Neural cell (in vitro differentiated cells): ENCODE measurements around the gene CC2D2B. TPM values are rescaled to one million over a fixed set of nuclear protein-coding genes. Genes with fewer than 3 reads are reported as not detected.

Source experiments
- H2AFZ ChIP-seq: fragments of 200-600, 300-800 bp; sonication (generic), shearing (Covaris generic); 2 replicates; pipeline ENCODE4 v1.6.0; 2014; ENCODE audit warnings: low read depth, mild to moderate bottlenecking, antibody characterized with exemption, low read length, moderate library complexity
- H3F3A ChIP-seq: fragments of 200-600 bp; shearing (Covaris generic); 2 replicates; pipeline ENCODE4 v1.6.1; 2016; ENCODE audit warnings: mild to moderate bottlenecking, moderate library complexity, mixed read lengths, antibody characterized with exemption, low read length; ENCODE audit not compliant: insufficient read depth, poor library complexity, severe bottlenecking
- H3K27ac ChIP-seq: fragments of 200-600, 300-800 bp; sonication (generic), shearing (Covaris generic); 2 replicates; pipeline ENCODE4 v1.5.1; 2014; ENCODE audit warnings: mild to moderate bottlenecking, low read length, moderate library complexity
- H3K27me3 ChIP-seq: fragments of 300-800, 200-600 bp; sonication (generic), shearing (Covaris generic); 2 replicates; pipeline ENCODE4 v1.6.0; 2014; ENCODE audit warnings: mild to moderate bottlenecking, low read depth, low read length, moderate library complexity; ENCODE audit not compliant: insufficient read depth
- H3K36me3 ChIP-seq: fragments of 300-800, 200-600 bp; sonication (generic), shearing (Covaris generic); 2 replicates; pipeline ENCODE4 v1.5.1; 2014; ENCODE audit warnings: mild to moderate bottlenecking, antibody characterized with exemption, low read length, moderate library complexity; ENCODE audit not compliant: insufficient read depth
- H3K4me2 ChIP-seq: fragments of 300-800, 200-600 bp; sonication (generic), shearing (Covaris generic); 2 replicates; pipeline ENCODE4 v1.6.0; 2014; ENCODE audit warnings: mild to moderate bottlenecking, low read length
- H3K4me3 ChIP-seq: fragments of 300-800, 200-600 bp; sonication (generic), shearing (Covaris generic); 2 replicates; pipeline ENCODE4 v1.5.1; 2014; ENCODE audit warnings: mild to moderate bottlenecking, low read length, moderate library complexity
- H3K79me2 ChIP-seq: fragments of 200-600 bp; shearing (Covaris generic); replicated peaks from 2 replicates; pipeline ENCODE4 v1.6.0; 2014; ENCODE audit warnings: mild to moderate bottlenecking, low read length, moderate library complexity; ENCODE audit not compliant: insufficient read depth
- H3K9ac ChIP-seq: fragments of 300-800, 200-600 bp; sonication (generic), shearing (Covaris generic); 2 replicates; pipeline ENCODE4 v1.6.1; 2016; ENCODE audit warnings: mild to moderate bottlenecking, low read length, mixed read lengths
- H3K9me2 ChIP-seq: fragments of 200-600 bp; shearing (Covaris generic); 2 replicates; pipeline ENCODE4 v1.6.1; 2016; ENCODE audit warnings: mild to moderate bottlenecking, low read length, mixed read lengths; ENCODE audit not compliant: insufficient read depth
- H3K9me3 ChIP-seq: fragments of 200-600, 300-800 bp; sonication (generic), shearing (Covaris generic); 2 replicates; pipeline ENCODE4 v1.6.1; 2016; ENCODE audit warnings: mild to moderate bottlenecking, mixed run types, low read length, moderate library complexity, mixed read lengths
- H4K20me1 ChIP-seq: fragments of 200-600 bp; shearing (Covaris generic); 2 replicates; pipeline ENCODE4 v1.6.1; 2016; ENCODE audit warnings: mild to moderate bottlenecking, mixed run types; ENCODE audit not compliant: insufficient read depth
- CTCF ChIP-seq: fragments of 450-650 bp; IDR thresholded peaks from 2 replicates; pipeline ENCODE4 v1.5.1; 2014; ENCODE audit warnings: antibody characterized with exemption, mild to moderate bottlenecking, moderate library complexity; ENCODE audit not compliant: poor library complexity, severe bottlenecking
- EP300 ChIP-seq: fragments of 450-650 bp; conservative IDR thresholded peaks from 2 replicates; pipeline ENCODE4 v1.6.1; 2014; ENCODE audit warnings: antibody characterized with exemption, mild to moderate bottlenecking, moderate library complexity; ENCODE audit not compliant: poor library complexity, severe bottlenecking
- EZH2 ChIP-seq: fragments of 200-600, 300-800 bp; shearing (Covaris generic), sonication (generic); IDR thresholded peaks from 2 replicates; pipeline ENCODE4 v1.6.1; 2014; ENCODE audit warnings: antibody characterized with exemption, low read length, borderline replicate concordance, mild to moderate bottlenecking; ENCODE audit not compliant: insufficient read depth, poor library complexity, severe bottlenecking
- MXI1 ChIP-seq: fragments of 450-650 bp; conservative IDR thresholded peaks from 2 replicates; pipeline ENCODE4 v1.6.1; 2014; ENCODE audit warnings: antibody characterized with exemption, mild to moderate bottlenecking; ENCODE audit not compliant: poor library complexity, severe bottlenecking
- POLR2AphosphoS5 ChIP-seq: IDR thresholded peaks from 2 replicates; pipeline ENCODE4 v1.6.1; 2012
- RAD21 ChIP-seq: fragments of 450-650 bp; conservative IDR thresholded peaks from 2 replicates; pipeline ENCODE4 v1.6.1; 2014; ENCODE audit warnings: antibody characterized with exemption, mild to moderate bottlenecking, moderate library complexity
- REST ChIP-seq: IDR thresholded peaks from 2 replicates; pipeline ENCODE4 v1.6.1; 2012; ENCODE audit warnings: borderline replicate concordance
- SMC3 ChIP-seq: fragments of 450-650 bp; conservative IDR thresholded peaks from 2 replicates; pipeline ENCODE4 v1.6.1; 2014; ENCODE audit warnings: antibody characterized with exemption, mild to moderate bottlenecking, moderate library complexity; ENCODE audit not compliant: poor library complexity
- TAF1 ChIP-seq: IDR thresholded peaks from 2 replicates; pipeline ENCODE4 v1.6.1; 2012; ENCODE audit warnings: low read depth
- polyA plus RNA-seq: library from polyadenylated mRNA; depleted of rRNA; stranded (reverse); fragments of >200 nt; gene quantifications from 2 replicates; pipeline ENCODE4 v1.2.3, GENCODE V29; 2014

The CC2D2B gene
- polyA plus RNA-seq, 1 donor from 2014 or later, result 0.61 TPM

GRCh38 chr10:96014473-96015102, 106.8 kb downstream of the CC2D2B start:
- Histone ChIP-seq H3K79me2 (no peaks in the 10 kb centered on the region), H3K4me2 (no peak overlapping the region), H3F3A (no peaks in the 10 kb centered on the region), H3K9ac (no peak overlapping the region), H3K27ac (no peak overlapping the region), H3K9me2 (no peaks in the 10 kb centered on the region), H3K27me3 (no peaks in the 10 kb centered on the region), H3K4me3 (no peak overlapping the region), H3K9me3 (no peaks in the 10 kb centered on the region), H4K20me1 (no peaks in the 10 kb centered on the region), H3K36me3 (no peaks in the 10 kb centered on the region), H2AFZ (no peak overlapping the region)
- no peak for TF ChIP-seq TAF1
- TF ChIP-seq POLR2AphosphoS5, result no peak
- TF ChIP-seq EP300, result no peak
- TF ChIP-seq CTCF, result no peak
- TF ChIP-seq SMC3, result no peak
- TF ChIP-seq MXI1, result no peak
- TF ChIP-seq EZH2, result no peak
- TF ChIP-seq REST, result no peak
- no peak for TF ChIP-seq RAD21

- H2AFZ ChIP-seq, result no peak overlapping the region
- no peaks in the 10 kb centered on the region for H3K9me3 ChIP-seq
- H3K9me2 ChIP-seq, result no peaks in the 10 kb centered on the region
- no peaks in the 10 kb centered on the region for H3K79me2 ChIP-seq
- no peak overlapping the region for H3K4me2 ChIP-seq
- no peaks in the 10 kb centered on the region for H3F3A ChIP-seq
- no peaks in the 10 kb centered on the region for H4K20me1 ChIP-seq
- TF ChIP-seq SMC3, result peak; percentile 88
- peak; percentile 93 for TF ChIP-seq CTCF
- peak; percentile 86 for TF ChIP-seq RAD21
- no peak for TF ChIP-seq REST
- no peak for TF ChIP-seq MXI1
- no peak overlapping the region for H3K27ac ChIP-seq
- H3K4me3 ChIP-seq, result no peak overlapping the region
- no peaks in the 10 kb centered on the region for H3K36me3 ChIP-seq
- no peaks in the 10 kb centered on the region for H3K27me3 ChIP-seq
- no peak overlapping the region for H3K9ac ChIP-seq
Observed at GRCh38 chr10:96017191-96017687, 109.5 kb downstream of the CC2D2B start.
